GM19468 (cell line): ENCODE measurements around the gene STN1.

ENCODE experiments used
- ATAC-seq: cut with Tn5 transposase; IDR thresholded peaks from one replicate; pipeline ENCODE4 v1.9.1; 2021; ENCODE audit warnings: mild to moderate bottlenecking, moderate library complexity, moderate number of reproducible peaks; ENCODE audit not compliant: unreplicated experiment; ENCODE audit errors: extremely low read depth

Gene STN1

DNA sequence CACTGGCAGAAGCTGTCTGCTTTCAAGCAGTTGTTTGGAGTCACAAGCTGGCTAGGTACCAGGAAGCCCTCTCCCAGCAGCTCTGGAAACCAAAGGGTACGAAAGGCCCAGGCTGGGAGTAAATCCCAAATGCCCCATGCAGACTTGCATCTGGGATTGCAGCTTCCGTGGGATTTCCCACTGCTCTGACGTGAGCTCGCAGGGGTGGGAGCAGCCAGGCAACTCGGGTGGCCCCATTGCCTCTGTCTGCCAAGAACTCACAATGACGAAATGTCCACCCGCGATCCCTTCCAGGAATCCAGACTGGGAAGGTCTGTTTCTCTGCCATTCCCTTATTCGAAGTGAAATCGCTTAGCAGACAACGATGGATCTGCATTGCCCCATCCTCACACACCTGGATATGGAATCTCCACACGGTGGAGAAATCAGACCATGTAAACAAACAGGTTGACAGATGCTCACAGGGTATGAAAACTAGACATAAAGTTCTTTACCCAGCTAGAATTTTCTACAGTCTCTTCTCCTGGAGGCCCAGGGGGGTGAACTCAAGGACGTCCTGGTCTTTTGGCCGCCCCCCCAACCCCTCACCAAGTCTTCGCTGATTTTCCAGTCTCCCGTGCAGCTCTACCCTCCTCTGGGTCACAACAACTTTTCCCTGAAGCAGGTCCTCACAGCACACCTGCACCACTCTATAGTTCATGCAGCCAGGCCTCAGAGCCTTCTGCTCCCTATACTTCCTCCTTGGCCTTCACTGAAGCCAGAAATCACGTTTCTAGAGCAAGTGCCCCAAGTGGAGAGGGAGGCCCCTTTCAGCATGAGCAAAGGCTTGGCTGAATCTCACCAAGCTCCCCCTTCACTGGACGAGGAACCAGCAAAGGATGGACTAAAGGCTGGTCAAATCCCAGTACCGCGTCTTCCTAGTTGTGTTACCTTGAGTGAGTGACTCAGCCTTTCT is 82.6 kb downstream of the STN1 start:
- ATAC-seq: no peak

DNA sequence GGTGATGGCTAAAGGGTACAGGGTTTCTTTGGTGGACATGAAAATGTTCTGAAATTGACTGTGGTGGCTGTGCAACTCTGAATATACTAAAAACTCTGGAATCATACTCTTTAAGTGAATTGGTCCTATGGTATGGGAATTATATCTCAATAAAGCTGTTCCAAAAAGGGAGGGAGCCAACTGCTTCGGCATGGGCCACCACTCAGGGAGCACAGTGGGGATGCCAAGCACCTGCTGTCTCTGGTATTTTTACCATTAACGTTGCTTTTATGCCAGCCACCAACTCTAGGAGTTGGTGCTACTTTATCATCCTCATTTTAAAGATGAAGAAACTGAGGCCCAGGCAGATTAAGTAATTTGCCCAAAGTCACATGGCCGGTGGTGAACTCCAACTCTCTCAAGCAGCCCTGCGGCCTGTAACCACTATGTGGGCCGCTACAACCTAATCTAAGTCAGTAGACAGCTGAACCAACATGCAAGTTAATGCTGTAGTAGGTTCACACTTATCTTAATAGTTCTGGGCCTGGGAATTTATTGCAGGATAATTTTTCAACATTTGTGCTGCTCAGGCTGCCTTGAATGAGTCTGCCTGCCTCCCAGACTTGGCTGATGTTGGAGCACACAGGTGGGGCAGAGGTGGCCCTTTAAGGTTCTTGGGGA is 83.4 kb downstream of the STN1 start:
- ATAC-seq: no peak

DNA sequence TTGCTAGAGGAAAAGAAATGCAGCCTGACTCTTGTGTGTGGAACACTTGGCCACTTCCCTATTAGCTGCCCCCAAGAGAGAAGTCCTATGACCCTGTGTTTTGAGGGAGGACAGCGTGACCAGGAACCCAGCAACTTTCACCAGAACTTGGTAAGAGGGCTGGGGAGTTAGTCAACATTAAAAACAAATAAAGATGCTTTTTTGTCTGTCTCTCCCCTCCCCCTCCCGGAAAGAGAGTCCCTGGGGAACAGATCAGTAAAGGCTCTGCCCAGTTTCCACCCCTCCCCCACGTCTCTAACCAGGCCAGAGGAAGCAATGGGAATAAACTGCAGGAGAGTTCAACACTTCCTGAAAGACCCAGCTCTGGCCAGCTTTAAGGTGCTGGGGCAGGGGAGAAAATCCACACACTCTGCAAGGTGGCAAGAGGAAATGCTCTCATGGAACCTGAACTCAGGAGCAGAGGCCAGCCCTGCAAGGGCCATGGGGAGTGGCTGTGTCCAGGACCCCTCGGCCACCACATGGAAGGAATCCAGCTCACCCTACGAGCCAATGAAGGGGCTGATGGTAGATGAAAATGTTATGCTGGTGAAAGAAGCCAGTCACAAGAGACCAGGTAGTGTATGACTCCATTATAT is 84.1 kb downstream of the STN1 start:
- ATAC-seq: no peak

DNA sequence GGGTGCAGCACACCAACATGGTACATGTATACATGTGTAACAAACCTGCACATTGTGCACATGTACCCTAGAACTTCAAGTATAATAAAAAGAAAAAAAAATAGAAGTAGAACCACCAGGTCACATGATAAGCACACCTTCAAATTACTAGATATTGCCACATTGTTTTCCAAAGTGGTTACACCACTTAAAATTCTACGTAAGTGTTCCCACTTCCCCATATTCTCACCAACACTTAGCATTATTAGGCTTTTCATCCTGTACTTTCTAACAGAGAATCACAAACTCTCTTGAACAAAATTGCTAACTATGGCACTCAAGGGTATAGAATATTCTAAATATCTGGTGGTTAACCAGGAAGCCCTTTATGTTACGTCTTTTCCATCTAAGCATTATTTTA is 85.2 kb downstream of the STN1 start:
- ATAC-seq: no peak
